ENCODE results near the gene NAV3. TPM values are rescaled to one million over a fixed set of nuclear protein-coding genes. Genes with fewer than 3 reads are reported as not detected.

The NAV3 gene
- total RNA-seq, 1 donor from 2014 or later: 8.7 TPM

GRCh38 chr12:77907936-77908335, 77.2 kb downstream of the NAV3 start:
- ATAC-seq (no peak), DNase-seq (no peak)
- TF ChIP-seq CTCF (IDR thresholded peaks at IDR 0.05): no peak
- Histone ChIP-seq H3K9me3 (no peaks in the 10 kb centered on the region), H3K27ac (no peak overlapping the region), H3K4me1 (no peaks in the 10 kb centered on the region), H3K4me3 (no peak overlapping the region), H3K36me3 (no peaks in the 10 kb centered on the region), H3K27me3 (ENCODE audit: low read depth) (no peaks in the 10 kb centered on the region)
- intact Hi-C loops (cut with DNase I): no loop called here

GRCh38 chr12:77914081-77914488, 83.4 kb downstream of the NAV3 start:
- DNase-seq (no peak), ATAC-seq (no peak)
- Histone ChIP-seq H3K27ac (no peak overlapping the region), H3K27me3 (ENCODE audit: low read depth) (no peaks in the 10 kb centered on the region), H3K36me3 (no peaks in the 10 kb centered on the region), H3K9me3 (no peaks in the 10 kb centered on the region), H3K4me1 (no peaks in the 10 kb centered on the region), H3K4me3 (no peak overlapping the region)
- TF ChIP-seq CTCF (IDR thresholded peaks at IDR 0.05): no peak
- intact Hi-C loops (cut with DNase I): no loop called here

GRCh38 chr12:77915071-77915600, 84.4 kb downstream of the NAV3 start:
- DNase-seq: no peak
- H3K4me3 ChIP-seq: no peak overlapping the region
- no peak for TF ChIP-seq CTCF (IDR thresholded peaks at IDR 0.05)
- no peak overlapping the region for H3K27ac ChIP-seq
- H3K36me3 ChIP-seq: no peaks in the 10 kb centered on the region
- no peak for ATAC-seq
- no peaks in the 10 kb centered on the region for H3K27me3 ChIP-seq (ENCODE audit: low read depth)
- intact Hi-C loops (cut with DNase I): no loop called here
- no peaks in the 10 kb centered on the region for H3K9me3 ChIP-seq
- no peaks in the 10 kb centered on the region for H3K4me1 ChIP-seq

DNA sequence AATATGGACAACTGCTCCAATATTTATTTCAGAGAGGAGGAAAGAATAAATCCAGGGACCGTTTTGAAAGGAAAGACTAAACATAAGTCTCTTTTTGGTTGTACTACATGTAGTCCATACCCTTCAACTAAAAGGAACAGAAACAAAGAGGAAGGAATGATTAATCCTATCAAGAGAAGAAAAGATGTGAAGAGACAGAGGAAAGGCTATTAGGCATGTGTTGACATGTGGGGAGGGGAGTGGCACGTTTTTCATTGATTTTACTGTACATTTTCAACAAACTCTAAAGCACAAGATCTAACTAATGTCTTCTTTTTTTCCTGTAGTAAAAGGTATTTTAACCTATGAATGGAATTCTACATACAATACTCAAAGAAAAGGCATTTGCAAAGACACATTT, 85.6 kb downstream of the NAV3 start:
- H3K36me3 ChIP-seq: no peaks in the 10 kb centered on the region
- no peak for ATAC-seq
- H3K9me3 ChIP-seq: no peaks in the 10 kb centered on the region
- H3K27ac ChIP-seq: no peak overlapping the region
- no peak overlapping the region for H3K4me3 ChIP-seq
- H3K27me3 ChIP-seq (ENCODE audit: low read depth): no peaks in the 10 kb centered on the region
- DNase-seq: no peak
- intact Hi-C loops (cut with DNase I): no loop called here
- H3K4me1 ChIP-seq: no peaks in the 10 kb centered on the region
- TF ChIP-seq CTCF (IDR thresholded peaks at IDR 0.05): no peak

GRCh38 chr12:77918046-77918445, 87.4 kb downstream of the NAV3 start:
- H3K4me3 ChIP-seq: no peak overlapping the region
- H3K27ac ChIP-seq: no peak overlapping the region
- intact Hi-C loops (cut with DNase I): no loop called here
- H3K36me3 ChIP-seq: no peaks in the 10 kb centered on the region
- DNase-seq (no peak), ATAC-seq (no peak)
- no peaks in the 10 kb centered on the region for H3K9me3 ChIP-seq
- H3K4me1 ChIP-seq: no peaks in the 10 kb centered on the region
- TF ChIP-seq CTCF (IDR thresholded peaks at IDR 0.05): no peak
- H3K27me3 ChIP-seq (ENCODE audit: low read depth): no peaks in the 10 kb centered on the region

- Histone ChIP-seq H3K27ac (no peak overlapping the region), H3K27me3 (ENCODE audit: low read depth) (no peaks in the 10 kb centered on the region), H3K4me1 (no peaks in the 10 kb centered on the region), H3K36me3 (no peaks in the 10 kb centered on the region), H3K9me3 (no peaks in the 10 kb centered on the region), H3K4me3 (no peak overlapping the region)
- DNase-seq: no peak
- no peak for TF ChIP-seq CTCF (IDR thresholded peaks at IDR 0.05)
- no peak for ATAC-seq
- intact Hi-C loops (cut with DNase I): no loop called here
Measured at GRCh38 chr12:77919450-77919849, 88.8 kb downstream of the NAV3 start.
